Measurements from ENCODE around the gene SLC16A7. TPM values are rescaled to one million over a fixed set of nuclear protein-coding genes. Genes with fewer than 3 reads are reported as not detected.

Gene SLC16A7
- total and polyA plus RNA-seq, 12 donors = 3.5 to 103 (median 63.0) TPM

DNA sequence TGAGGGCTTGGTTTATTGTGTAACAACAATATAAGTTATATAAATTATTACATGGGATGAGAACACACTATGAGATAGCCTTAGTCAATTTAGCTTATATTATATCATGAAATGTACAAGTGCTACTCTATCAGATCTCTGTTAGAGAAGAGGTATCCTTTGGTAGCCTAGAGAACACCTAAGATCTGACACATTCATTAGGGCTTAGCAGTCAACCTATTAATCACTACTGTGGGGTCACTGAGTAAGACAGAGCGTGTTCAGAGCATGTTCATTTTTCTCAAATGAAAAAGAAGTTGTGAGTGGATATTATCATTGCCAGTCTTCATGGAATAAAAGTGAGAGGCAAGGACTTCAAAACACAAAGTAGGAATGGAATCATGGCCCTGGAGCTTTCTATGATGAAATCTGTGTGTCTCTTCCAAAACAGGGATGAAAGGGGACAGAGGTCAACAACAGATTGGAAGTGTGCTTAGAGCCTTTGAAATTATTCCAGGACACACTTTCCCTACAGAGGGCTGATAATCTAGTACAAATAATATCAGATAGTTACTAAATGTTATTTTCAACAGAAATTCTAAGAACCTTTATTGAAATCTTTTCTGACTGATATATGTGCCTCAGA is 114.3 kb downstream of the SLC16A7 start:
- no peak for DNase-seq
- TF ChIP-seq, protein P1, sequence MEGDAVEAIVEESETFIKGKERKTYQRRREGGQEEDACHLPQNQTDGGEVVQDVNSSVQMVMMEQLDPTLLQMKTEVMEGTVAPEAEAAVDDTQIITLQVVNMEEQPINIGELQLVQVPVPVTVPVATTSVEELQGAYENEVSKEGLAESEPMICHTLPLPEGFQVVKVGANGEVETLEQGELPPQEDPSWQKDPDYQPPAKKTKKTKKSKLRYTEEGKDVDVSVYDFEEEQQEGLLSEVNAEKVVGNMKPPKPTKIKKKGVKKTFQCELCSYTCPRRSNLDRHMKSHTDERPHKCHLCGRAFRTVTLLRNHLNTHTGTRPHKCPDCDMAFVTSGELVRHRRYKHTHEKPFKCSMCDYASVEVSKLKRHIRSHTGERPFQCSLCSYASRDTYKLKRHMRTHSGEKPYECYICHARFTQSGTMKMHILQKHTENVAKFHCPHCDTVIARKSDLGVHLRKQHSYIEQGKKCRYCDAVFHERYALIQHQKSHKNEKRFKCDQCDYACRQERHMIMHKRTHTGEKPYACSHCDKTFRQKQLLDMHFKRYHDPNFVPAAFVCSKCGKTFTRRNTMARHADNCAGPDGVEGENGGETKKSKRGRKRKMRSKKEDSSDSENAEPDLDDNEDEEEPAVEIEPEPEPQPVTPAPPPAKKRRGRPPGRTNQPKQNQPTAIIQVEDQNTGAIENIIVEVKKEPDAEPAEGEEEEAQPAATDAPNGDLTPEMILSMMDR (IDR thresholded peaks at IDR 0.05) = no peak
- no peak for TF ChIP-seq POLR2A (IDR thresholded peaks at IDR 0.05)
- intact Hi-C loops (cut with DNase I) = no loop called here
- Histone ChIP-seq H3K9me3 (replicated peaks in 1 of 3) (no peaks in the 10 kb centered on the region), H3K27ac (no peak overlapping the region), H3K4me1 (replicated peaks in 1 of 2) (no peaks in the 10 kb centered on the region), H3K27me3 (no peaks in the 10 kb centered on the region), H3K36me3 (replicated peaks in 1 of 2) (no peaks in the 10 kb centered on the region), H3K4me3 (no peak overlapping the region)
- 0 to 96% (median 68%) methylated on average over 1 of the region's 1 CpG for WGBS, 4 donors

DNA sequence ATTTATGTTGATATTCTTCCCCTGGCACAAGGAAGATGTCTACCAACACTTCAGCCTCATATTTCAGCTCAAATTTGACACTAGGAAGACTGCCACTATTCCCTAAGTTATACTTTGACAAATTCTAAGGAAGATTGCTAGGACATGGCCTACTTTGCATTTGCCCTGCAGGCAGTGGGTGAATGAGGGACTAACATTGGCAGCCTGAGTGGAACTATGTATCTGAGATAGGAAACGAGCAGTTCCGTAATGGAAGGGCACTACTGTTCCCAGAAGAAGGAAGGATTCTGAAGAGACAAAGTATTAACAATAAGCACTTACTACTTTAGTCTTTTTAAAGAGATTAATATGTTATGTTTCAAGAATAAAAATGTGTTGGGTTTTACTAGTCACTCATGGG is 115.1 kb downstream of the SLC16A7 start:
- intact Hi-C loops (cut with DNase I) = no loop called here
- Histone ChIP-seq H3K4me1 (replicated peaks in 1 of 2) (no peaks in the 10 kb centered on the region), H3K36me3 (replicated peaks in 1 of 2) (no peaks in the 10 kb centered on the region), H3K9me3 (replicated peaks in 1 of 3) (no peaks in the 10 kb centered on the region), H3K27me3 (no peaks in the 10 kb centered on the region), H3K27ac (no peak overlapping the region), H3K4me3 (no peak overlapping the region)
- 97 to 99% (median 98%) methylated on average over 2 of the region's 2 CpGs for WGBS, 4 donors
- TF ChIP-seq POLR2A (IDR thresholded peaks at IDR 0.05) = no peak
- TF ChIP-seq, protein P1 (IDR thresholded peaks at IDR 0.05) = no peak
- no peak for DNase-seq

DNA sequence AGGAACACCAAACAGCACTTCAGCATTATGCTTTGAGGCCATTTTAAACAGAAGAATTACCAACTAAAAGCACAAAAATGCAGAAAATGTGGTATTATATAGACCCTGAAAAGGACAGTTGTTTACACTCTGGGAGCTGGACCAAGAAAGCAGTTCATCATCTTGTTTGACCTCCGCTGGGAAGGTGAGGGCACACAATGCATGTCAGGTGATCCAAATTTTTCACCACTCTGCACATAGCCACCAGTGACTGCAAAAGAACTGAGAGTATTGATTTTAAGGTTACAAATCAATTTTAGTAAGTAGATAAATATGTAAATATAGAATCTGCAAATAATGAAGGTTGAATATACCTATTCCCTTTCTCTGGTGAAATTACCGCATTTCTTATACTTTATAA is 119.6 kb downstream of the SLC16A7 start:
- peaks cover 0 to 8% of the 10 kb centered on the region in 2 donors for H3K4me1 ChIP-seq (replicated peaks in 1 of 2)
- intact Hi-C loops (cut with DNase I) = no loop called here
- no peak overlapping the region for H3K4me3 ChIP-seq
- H3K9me3 ChIP-seq (replicated peaks in 1 of 3) = no peaks in the 10 kb centered on the region
- no peak for DNase-seq
- TF ChIP-seq, protein P1 (IDR thresholded peaks at IDR 0.05) = no peak
- TF ChIP-seq POLR2A (IDR thresholded peaks at IDR 0.05) = no peak
- no peaks in the 10 kb centered on the region for H3K36me3 ChIP-seq (replicated peaks in 1 of 2)
- no peaks in the 10 kb centered on the region for H3K27me3 ChIP-seq
- no peak overlapping the region for H3K27ac ChIP-seq
- 87 to 97% (median 91%) methylated on average over 2 of the region's 2 CpGs for WGBS, 4 donors

DNA sequence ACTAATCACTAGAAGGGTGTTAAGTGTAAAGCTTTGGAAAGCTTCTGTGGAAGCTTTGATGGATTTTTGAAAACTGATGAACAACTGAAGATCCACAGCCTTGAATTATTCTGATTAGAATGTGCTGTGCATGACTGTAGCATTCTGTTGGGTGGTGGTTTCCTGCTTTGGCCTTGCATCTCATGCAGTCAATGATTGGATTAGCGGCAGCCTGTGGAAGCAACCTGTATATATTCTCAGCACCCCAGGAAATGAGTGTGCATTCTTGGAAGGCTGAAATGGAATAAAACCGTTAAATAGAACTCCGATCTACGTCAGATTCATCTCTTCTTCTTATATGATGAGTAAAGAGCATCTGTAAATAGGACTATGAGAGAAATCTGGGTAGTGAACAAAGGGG is 120.2 kb downstream of the SLC16A7 start:
- Histone ChIP-seq H3K4me3 (no peak overlapping the region), H3K36me3 (replicated peaks in 1 of 2) (no peaks in the 10 kb centered on the region), H3K27ac (no peak overlapping the region), H3K27me3 (no peaks in the 10 kb centered on the region), H3K9me3 (replicated peaks in 1 of 3) (no peaks in the 10 kb centered on the region), H3K4me1 (replicated peaks in 1 of 2) (peaks cover 0 to 8% of the 10 kb centered on the region in 2 donors)
- TF ChIP-seq, protein P1 (IDR thresholded peaks at IDR 0.05) = no peak
- no peak for TF ChIP-seq POLR2A (IDR thresholded peaks at IDR 0.05)
- DNase-seq = no peak
- WGBS, 4 donors = 78 to 94% (median 90%) methylated on average over 4 of the region's 4 CpGs
- intact Hi-C loops (cut with DNase I) = no loop called here
